KMS-11 (cell line): ENCODE results near the gene NPIPA2.
"Not testable (repeated sequence)": the region's sequence is repeated elsewhere in the genome, so short reads cannot be mapped to it uniquely, and the experiment has no call there.

Experiments used
- H2AFZ ChIP-seq: fragments of 200-600 bp; sonication (generic); 2 replicates; pipeline ENCODE4 v1.6.1; 2016; ENCODE audit warnings: antibody characterized with exemption, mixed run types, low read depth
- H3K27ac ChIP-seq: fragments of 200-600 bp; sonication (generic); 2 replicates; pipeline ENCODE4 v1.6.1; 2016; ENCODE audit warnings: mild to moderate bottlenecking, mixed run types
- H3K27me3 ChIP-seq: fragments of 200-600 bp; sonication (generic); 2 replicates; pipeline ENCODE4 v1.6.1; 2017; ENCODE audit warnings: mild to moderate bottlenecking, low read depth, mixed run types, moderate library complexity; ENCODE audit not compliant: insufficient read depth
- H3K36me3 ChIP-seq: fragments of 200-600 bp; sonication (generic); 2 replicates; pipeline ENCODE4 v1.6.1; 2017; ENCODE audit warnings: mild to moderate bottlenecking, mixed run types; ENCODE audit not compliant: insufficient read depth
- H3K4me1 ChIP-seq: fragments of 200-600 bp; sonication (generic); 2 replicates; pipeline ENCODE4 v1.6.1; 2016; ENCODE audit warnings: mild to moderate bottlenecking, low read depth, mixed run types; ENCODE audit not compliant: poor library complexity, severe bottlenecking
- H3K4me2 ChIP-seq: fragments of 200-600 bp; sonication (generic); 2 replicates; pipeline ENCODE4 v1.7.0; 2016; ENCODE audit warnings: mild to moderate bottlenecking, mixed run types
- H3K4me3 ChIP-seq: fragments of 200-600 bp; sonication (generic); IDR thresholded peaks from 2 replicates; pipeline ENCODE4 v1.6.1; 2017; ENCODE audit warnings: low read depth, low read length, mixed read lengths; ENCODE audit not compliant: insufficient read depth
- H3K79me2 ChIP-seq: fragments of 200-600 bp; sonication (generic); 2 replicates; pipeline ENCODE4 v1.6.1; 2016; ENCODE audit warnings: low read depth, mixed run types; ENCODE audit not compliant: insufficient read depth
- H3K9ac ChIP-seq: fragments of 200-600 bp; sonication (generic); 2 replicates; pipeline ENCODE4 v1.6.1; 2016; ENCODE audit warnings: mild to moderate bottlenecking, mixed run types
- H4K20me1 ChIP-seq: fragments of 200-600 bp; sonication (generic); 2 replicates; pipeline ENCODE4 v1.6.1; 2016; ENCODE audit warnings: mild to moderate bottlenecking, mixed run types; ENCODE audit not compliant: insufficient read depth

The NPIPA2 gene

GRCh38 chr16:14776763-14777162 is 34.4 kb downstream of the NPIPA2 start:
- not testable (repeated sequence) for H3K4me1 ChIP-seq, H3K9ac ChIP-seq, H3K4me3 ChIP-seq, H2AFZ ChIP-seq, H3K27me3 ChIP-seq, H3K4me2 ChIP-seq, H3K27ac ChIP-seq, H3K79me2 ChIP-seq, H3K36me3 ChIP-seq, H4K20me1 ChIP-seq

GRCh38 chr16:14779368-14779877 is 37.1 kb downstream of the NPIPA2 start:
- not testable (repeated sequence) for H2AFZ ChIP-seq, H3K4me3 ChIP-seq, H3K36me3 ChIP-seq, H3K27me3 ChIP-seq, H3K4me2 ChIP-seq, H3K9ac ChIP-seq, H3K27ac ChIP-seq, H4K20me1 ChIP-seq, H3K4me1 ChIP-seq, H3K79me2 ChIP-seq

GRCh38 chr16:14786180-14786579 is 43.8 kb downstream of the NPIPA2 start:
- H3K27me3 ChIP-seq, H3K4me1 ChIP-seq, H3K27ac ChIP-seq, H3K36me3 ChIP-seq, H3K9ac ChIP-seq, H3K4me3 ChIP-seq, H3K79me2 ChIP-seq, H3K4me2 ChIP-seq, H4K20me1 ChIP-seq, H2AFZ ChIP-seq: not testable (repeated sequence)

- H2AFZ ChIP-seq, H3K4me3 ChIP-seq, H3K79me2 ChIP-seq, H3K27me3 ChIP-seq, H3K4me2 ChIP-seq, H3K27ac ChIP-seq, H4K20me1 ChIP-seq, H3K9ac ChIP-seq, H3K36me3 ChIP-seq, H3K4me1 ChIP-seq: not testable (repeated sequence)
Measured at GRCh38 chr16:14789577-14789976, 47.2 kb downstream of the NPIPA2 start.

- not testable (repeated sequence) for H3K4me3 ChIP-seq
Measured at GRCh38 chr16:14790320-14790956, 48.1 kb downstream of the NPIPA2 start.

GRCh38 chr16:14792914-14793313 is 50.6 kb downstream of the NPIPA2 start:
- H3K79me2 ChIP-seq, H2AFZ ChIP-seq, H3K4me3 ChIP-seq, H3K36me3 ChIP-seq, H3K27me3 ChIP-seq, H4K20me1 ChIP-seq, H3K4me2 ChIP-seq, H3K27ac ChIP-seq, H3K4me1 ChIP-seq, H3K9ac ChIP-seq: not testable (repeated sequence)

More at GRCh38 chr16:14790320-14790956, 48.1 kb downstream of the NPIPA2 start:
- not testable (repeated sequence) for H3K79me2 ChIP-seq, H3K4me2 ChIP-seq, H3K27ac ChIP-seq, H3K27me3 ChIP-seq, H3K4me1 ChIP-seq, H3K9ac ChIP-seq, H3K36me3 ChIP-seq, H4K20me1 ChIP-seq, H2AFZ ChIP-seq

- not testable (repeated sequence) for H3K79me2 ChIP-seq, H3K4me2 ChIP-seq, H3K4me1 ChIP-seq, H4K20me1 ChIP-seq, H3K27ac ChIP-seq, H2AFZ ChIP-seq, H3K27me3 ChIP-seq, H3K9ac ChIP-seq, H3K36me3 ChIP-seq, H3K4me3 ChIP-seq
Measured at GRCh38 chr16:14797558-14797957, 55.2 kb downstream of the NPIPA2 start.

- H4K20me1 ChIP-seq, H3K36me3 ChIP-seq, H3K79me2 ChIP-seq, H3K27ac ChIP-seq, H3K4me1 ChIP-seq, H3K27me3 ChIP-seq, H3K4me3 ChIP-seq, H2AFZ ChIP-seq, H3K4me2 ChIP-seq, H3K9ac ChIP-seq: not testable (repeated sequence)
Measured at GRCh38 chr16:14803577-14803976, 61.2 kb downstream of the NPIPA2 start.

GRCh38 chr16:14807184-14807678 is 64.9 kb downstream of the NPIPA2 start:
- not testable (repeated sequence) for H3K4me3 ChIP-seq, H4K20me1 ChIP-seq, H3K4me1 ChIP-seq, H3K4me2 ChIP-seq, H3K9ac ChIP-seq, H3K27ac ChIP-seq, H3K27me3 ChIP-seq, H3K36me3 ChIP-seq, H3K79me2 ChIP-seq, H2AFZ ChIP-seq

GRCh38 chr16:14813890-14814289 is 71.6 kb downstream of the NPIPA2 start:
- H3K4me1 ChIP-seq, H3K27ac ChIP-seq, H3K9ac ChIP-seq, H2AFZ ChIP-seq, H3K79me2 ChIP-seq, H4K20me1 ChIP-seq, H3K4me3 ChIP-seq, H3K27me3 ChIP-seq, H3K4me2 ChIP-seq, H3K36me3 ChIP-seq: not testable (repeated sequence)
